OCI-LY3 (cell line): Measurements from ENCODE around the gene ATP1A1.

Experiments used
- CTCF ChIP-seq: fragments of 200-600, 300-600 bp; sonication (generic); IDR thresholded peaks from 2 replicates; pipeline ENCODE4 v1.5.1; 2014; ENCODE audit warnings: antibody characterized with exemption, low read length, low read depth
- EZH2phosphoT487 ChIP-seq: fragments of 200-600 bp; shearing (Covaris generic); IDR thresholded peaks from 2 replicates; pipeline ENCODE4 v1.6.1; 2018; ENCODE audit warnings: antibody characterized with exemption, mixed run types, low read depth

GRCh38 chr1:116374353-116375147 lies 1.5 kb downstream of the ATP1A1 start:
- TF ChIP-seq CTCF (no peak), EZH2phosphoT487 (no peak)
